GM21723 (cell line): ENCODE results near the gene NCAM2.
"Not testable (repeated sequence)": the region's sequence is repeated elsewhere in the genome, so short reads cannot be mapped to it uniquely, and the experiment has no call there.

Experiments
- ATAC-seq: cut with Tn5 transposase; IDR thresholded peaks from one replicate; pipeline ENCODE4 v1.9.1; 2021; ENCODE audit warnings: mild to moderate bottlenecking, moderate library complexity; ENCODE audit not compliant: unreplicated experiment

Gene NCAM2

DNA sequence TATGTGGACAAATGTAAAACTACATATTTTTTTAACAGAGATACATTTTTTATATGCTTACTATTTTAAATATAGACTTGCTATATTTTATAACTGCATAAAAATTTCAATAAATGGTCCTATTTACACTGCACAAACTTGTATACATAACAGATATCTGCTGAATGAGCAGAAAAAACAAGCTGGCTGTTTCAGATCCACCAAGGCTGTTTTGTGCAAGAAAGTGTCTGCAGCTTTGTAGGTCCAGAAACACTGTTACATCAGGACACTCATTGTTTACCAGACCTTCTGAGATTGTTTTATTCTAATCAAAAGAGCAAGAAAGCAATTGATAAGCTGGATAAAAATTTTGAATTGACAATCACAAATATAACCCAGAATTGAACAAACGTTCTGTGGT, 99.3 kb downstream of the NCAM2 start:
- ATAC-seq, result no peak

DNA sequence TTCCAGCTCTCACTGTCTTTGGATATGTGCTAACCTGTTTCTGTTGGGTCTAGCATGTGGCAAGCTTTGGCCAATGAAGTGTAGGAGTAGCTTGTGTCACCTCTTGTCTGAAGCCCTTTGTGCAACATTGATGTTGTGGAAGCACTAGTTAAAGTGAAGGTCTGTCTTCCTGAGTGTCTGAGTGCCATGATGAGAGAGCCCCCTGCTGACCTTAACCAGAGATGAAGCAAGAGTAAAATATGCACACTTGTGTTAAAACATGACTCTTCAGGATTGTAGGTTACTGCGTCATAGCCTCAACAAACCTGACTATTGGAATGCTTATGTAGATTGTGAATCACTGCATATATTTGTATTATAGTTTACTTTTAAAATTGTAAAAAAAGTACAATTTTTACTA, 103.7 kb downstream of the NCAM2 start:
- ATAC-seq, result no peak

- no peak for ATAC-seq
These were observed 104.7 kb downstream of the NCAM2 start for GRCh38 chr21:21102896-21103295.

- ATAC-seq, result no peak
These were observed 105.5 kb downstream of the NCAM2 start for GRCh38 chr21:21103692-21104091.

GRCh38 chr21:21109736-21110135, 111.5 kb downstream of the NCAM2 start:
- no peak for ATAC-seq

DNA sequence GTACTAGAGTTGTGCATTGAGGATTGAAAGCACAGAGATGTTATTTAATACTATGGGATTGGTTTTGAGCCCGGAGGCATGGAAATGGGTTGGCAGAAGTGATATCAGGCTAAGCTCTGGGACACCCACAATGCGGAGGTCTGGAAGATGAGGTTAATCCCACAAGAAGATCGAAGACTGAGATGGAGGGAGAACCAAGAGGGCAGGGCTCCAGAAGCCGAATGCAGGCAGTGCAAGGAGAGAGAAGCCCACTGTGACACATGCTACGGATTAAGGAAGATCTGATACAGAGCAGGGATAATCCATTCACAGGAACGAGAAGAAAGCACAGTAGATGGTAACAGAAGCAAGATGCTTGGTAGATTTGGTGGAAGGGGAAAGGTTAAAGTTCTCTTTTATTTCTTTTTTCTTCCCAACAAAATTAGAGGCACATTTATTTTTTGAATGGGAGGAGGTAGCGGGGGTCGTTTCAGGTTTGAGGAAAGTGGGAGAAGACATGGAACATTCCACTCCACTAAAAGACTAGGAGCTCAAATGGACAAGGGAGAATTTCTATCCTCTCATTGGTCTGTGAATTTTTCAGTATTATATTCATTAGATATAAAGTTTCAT, 113.2 kb downstream of the NCAM2 start:
- no peak for ATAC-seq

- no peak for ATAC-seq
These were observed 116.3 kb downstream of the NCAM2 start for GRCh38 chr21:21114461-21114860.

DNA sequence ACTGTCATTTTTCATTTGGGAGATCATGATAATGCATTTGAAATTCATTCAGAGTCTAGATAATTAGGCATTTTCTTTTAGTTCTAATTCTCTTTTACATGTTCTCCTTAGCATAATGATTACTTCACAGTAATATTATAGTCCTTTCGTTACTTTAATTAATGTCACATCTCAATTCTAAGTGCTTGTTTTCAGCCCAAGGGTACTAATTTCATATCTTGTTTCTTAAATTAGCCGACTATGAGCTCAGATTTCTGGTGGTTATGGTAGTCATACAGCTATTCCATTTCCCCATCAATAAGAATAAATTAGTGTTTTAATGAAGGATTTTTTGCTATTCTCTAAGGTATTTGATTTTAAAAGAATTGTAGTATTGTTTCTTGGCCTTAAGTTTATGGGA, 120.9 kb downstream of the NCAM2 start:
- ATAC-seq, result no peak

- no peak for ATAC-seq
These were observed 124.5 kb downstream of the NCAM2 start for GRCh38 chr21:21122680-21123079.

GRCh38 chr21:21132390-21132789, 134.2 kb downstream of the NCAM2 start:
- no peak for ATAC-seq

GRCh38 chr21:21137986-21138385, 139.8 kb downstream of the NCAM2 start:
- ATAC-seq, result no peak

DNA sequence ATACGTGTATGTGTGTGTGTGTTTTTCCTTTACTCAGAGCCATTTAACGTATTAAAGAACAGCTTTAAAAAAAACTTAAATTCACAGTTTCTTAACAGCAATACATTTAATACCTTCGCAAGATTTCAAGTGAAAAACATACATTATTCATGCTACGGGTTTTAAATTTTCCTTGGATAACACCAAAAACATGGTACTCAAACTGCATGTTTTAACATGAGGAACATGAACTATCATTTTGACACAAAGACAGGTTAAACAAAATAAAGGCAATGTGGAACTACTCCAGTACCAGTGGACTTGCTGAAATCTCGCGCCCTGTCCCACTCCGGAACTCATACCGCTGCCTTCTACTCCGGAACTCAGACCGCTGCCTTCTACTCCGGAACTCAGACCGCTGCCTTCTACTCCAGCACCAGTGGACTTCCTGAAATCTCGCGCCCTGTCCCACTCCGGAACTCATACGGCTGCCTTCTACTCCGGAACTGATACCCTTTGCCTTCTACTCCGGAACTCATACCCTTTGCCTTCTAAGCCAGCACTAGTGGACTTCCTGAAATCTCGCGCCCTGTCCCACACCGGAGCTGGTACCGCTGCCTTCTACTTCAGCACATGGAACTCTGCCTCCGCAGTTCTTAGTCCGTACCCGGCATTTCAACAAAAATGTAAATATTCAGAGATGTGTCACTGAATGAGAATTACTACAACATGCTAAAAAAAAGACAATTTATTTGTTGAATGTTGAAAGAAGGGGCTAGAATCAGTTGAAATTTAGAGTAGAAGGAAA, 148.6 kb downstream of the NCAM2 start:
- ATAC-seq, result no peak

GRCh38 chr21:21147374-21147745, 149.2 kb downstream of the NCAM2 start:
- ATAC-seq, result no peak

DNA sequence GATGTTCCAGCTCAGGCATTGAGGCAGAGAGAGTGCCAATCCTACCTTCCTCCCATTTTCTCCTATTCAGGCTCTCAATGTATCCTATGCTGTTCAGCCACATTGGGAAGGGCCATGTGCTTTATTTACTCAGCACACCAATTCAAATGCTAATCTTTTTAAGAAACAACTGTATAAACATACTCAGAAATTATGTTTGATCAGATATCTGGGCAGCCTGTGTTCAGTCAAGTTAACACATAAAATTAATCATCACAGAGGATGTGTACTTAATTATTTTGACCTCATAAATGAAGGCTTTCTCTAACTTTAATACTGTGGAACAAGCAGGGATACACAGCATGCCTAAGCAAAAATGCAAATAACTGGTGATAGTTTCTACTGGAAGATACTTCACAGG, 149.8 kb downstream of the NCAM2 start:
- ATAC-seq, result no peak

DNA sequence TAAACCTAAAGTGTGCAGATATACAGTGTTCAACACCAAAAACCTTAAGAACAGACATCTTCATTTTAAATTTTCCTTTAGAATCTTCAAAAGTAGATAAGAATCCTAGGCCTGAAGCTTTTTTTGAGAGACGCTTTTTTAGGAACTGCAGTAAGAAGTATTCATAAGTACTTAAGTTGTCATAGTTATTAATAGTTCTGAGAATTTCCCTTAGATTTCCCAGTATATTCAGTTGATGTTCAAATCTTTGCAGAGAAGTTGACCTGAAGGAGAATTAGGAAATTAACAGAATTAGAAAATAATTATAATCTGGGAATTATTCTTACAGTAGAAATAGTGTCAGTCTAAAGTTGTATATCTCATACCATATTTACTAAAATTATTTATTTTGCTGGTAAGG, 150.3 kb downstream of the NCAM2 start:
- no peak for ATAC-seq

GRCh38 chr21:21149445-21149844, 151.2 kb downstream of the NCAM2 start:
- not testable (repeated sequence) for ATAC-seq

- ATAC-seq, result no peak
These were observed 153.0 kb downstream of the NCAM2 start for GRCh38 chr21:21151231-21151630.

- no peak for ATAC-seq
These were observed 158.2 kb downstream of the NCAM2 start for GRCh38 chr21:21156397-21156796.

DNA sequence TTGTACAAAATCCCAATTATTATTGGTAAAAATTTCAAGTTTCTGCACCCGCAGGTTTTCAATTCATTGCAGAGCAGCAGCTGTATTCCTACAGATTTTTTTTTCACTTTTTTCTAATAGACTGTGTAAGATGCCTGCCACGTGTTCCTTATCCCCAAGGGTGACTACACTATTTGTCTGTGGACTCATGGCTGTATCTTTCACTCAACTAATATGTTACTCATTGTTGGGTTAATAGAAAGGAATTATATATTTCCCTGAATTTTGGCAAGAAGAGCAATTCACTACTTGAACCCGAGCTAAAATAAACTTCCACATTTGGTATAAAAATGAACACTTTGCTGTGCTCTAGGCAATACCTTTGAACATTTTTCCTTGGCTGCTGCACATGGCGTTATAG, 158.7 kb downstream of the NCAM2 start:
- ATAC-seq, result no peak

DNA sequence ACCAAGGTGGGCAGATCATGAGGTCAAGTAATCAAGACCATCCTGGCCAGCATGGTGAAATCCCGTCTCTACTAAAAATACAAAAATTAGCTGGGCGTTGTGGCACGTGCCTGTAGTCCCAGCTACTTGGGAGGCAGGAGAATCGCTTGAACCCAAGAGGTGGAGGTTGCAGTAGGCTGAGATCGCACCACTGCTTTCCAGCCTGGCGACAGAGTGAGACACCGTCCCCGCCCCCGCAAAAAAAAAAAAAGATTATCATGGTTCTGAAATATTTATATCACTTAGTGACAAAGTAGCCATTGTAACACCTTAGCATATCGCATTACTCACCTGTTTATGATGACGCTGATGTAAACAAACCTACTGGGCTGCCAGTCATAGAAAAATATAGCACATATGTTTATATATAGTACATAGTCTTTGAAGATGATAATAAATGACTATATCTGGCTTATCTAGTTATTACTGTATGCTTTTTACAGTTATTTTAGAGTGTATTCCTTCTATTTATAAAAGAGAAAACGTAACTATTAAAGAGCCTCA, 160.2 kb downstream of the NCAM2 start:
- no peak for ATAC-seq

- ATAC-seq, result no peak
These were observed 161.2 kb downstream of the NCAM2 start for GRCh38 chr21:21159253-21159899.

DNA sequence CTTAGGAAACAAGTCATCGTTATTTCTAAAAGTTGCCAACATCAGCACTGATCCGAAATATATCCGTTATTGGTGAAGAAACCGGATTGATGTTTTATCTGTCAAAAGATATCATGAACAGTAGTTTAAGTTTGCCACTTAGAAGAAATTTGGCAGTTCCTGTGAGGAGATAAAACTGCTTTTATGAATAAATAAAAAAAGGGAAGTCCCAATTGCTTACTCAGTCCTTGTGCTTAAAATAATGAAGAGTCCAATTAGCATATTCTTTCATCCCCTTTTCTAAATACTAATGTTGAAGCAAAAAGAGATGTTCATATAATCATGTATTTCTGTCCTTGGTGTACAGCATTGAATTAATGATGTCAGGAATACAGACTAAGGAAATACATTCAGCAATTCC, 164.6 kb downstream of the NCAM2 start:
- ATAC-seq, result no peak
